HG03066 (cell line): ENCODE measurements around the gene PIK3CB.

ENCODE experiments used
- ATAC-seq: cut with Tn5 transposase; IDR thresholded peaks from one replicate; pipeline ENCODE4 v1.9.1; 2021; ENCODE audit warnings: low read depth; ENCODE audit not compliant: unreplicated experiment

PIK3CB gene

GRCh38 chr3:138834596-138835396 is at the start of gene PIK3CB:
PIK3CB (minus strand) TSS chr3:138834928; CDS start chr3:138759343, 75,585 bp downstream.
- ATAC-seq, result peak; percentile 90

- no peak for ATAC-seq
Observed at GRCh38 chr3:138881233-138881632, 46.5 kb upstream of the PIK3CB start.

- no peak for ATAC-seq
Observed at GRCh38 chr3:138879541-138880380, 45.0 kb upstream of the PIK3CB start.

GRCh38 chr3:138877226-138877625 is 42.5 kb upstream of the PIK3CB start:
- ATAC-seq, result no peak

- no peak for ATAC-seq
Observed at GRCh38 chr3:138875754-138876664, 41.3 kb upstream of the PIK3CB start.

- ATAC-seq, result no peak
Observed at GRCh38 chr3:138875096-138875753, 40.5 kb upstream of the PIK3CB start.

GRCh38 chr3:138873471-138874278 is 38.9 kb upstream of the PIK3CB start:
- ATAC-seq, result no peak

- ATAC-seq, result no peak
Observed at GRCh38 chr3:138872632-138873031, 37.9 kb upstream of the PIK3CB start.

- no peak for ATAC-seq
Observed at GRCh38 chr3:138867996-138868395, 33.3 kb upstream of the PIK3CB start.

- ATAC-seq, result no peak
Observed at GRCh38 chr3:138863776-138864113, 29.0 kb upstream of the PIK3CB start.

- no peak for ATAC-seq
Observed at GRCh38 chr3:138862924-138863775, 28.4 kb upstream of the PIK3CB start.

GRCh38 chr3:138862531-138862923 is 27.8 kb upstream of the PIK3CB start:
- no peak for ATAC-seq

- ATAC-seq, result no peak
Observed at GRCh38 chr3:138861798-138862197, 27.1 kb upstream of the PIK3CB start.

- ATAC-seq, result no peak
Observed at GRCh38 chr3:138856799-138857198, 22.1 kb upstream of the PIK3CB start.

GRCh38 chr3:138854940-138855339 is 20.2 kb upstream of the PIK3CB start:
- no peak for ATAC-seq

- no peak for ATAC-seq
Observed at GRCh38 chr3:138854204-138854603, 19.5 kb upstream of the PIK3CB start.

- ATAC-seq, result no peak
Observed at GRCh38 chr3:138850151-138850550, 15.4 kb upstream of the PIK3CB start.

- no peak for ATAC-seq
Observed at GRCh38 chr3:138849222-138849940, 14.7 kb upstream of the PIK3CB start.
